Fibroblast of lung (primary cell): ENCODE measurements around the gene TRIM65. TPM values are rescaled to one million over a fixed set of nuclear protein-coding genes. Genes with fewer than 3 reads are reported as not detected.

Source experiments
- DNase-seq, 2 donors: peaks; one replicate each; pipeline versions ENCODE4 v3.0.0 to v3.0.0-alpha.2; 2010; ENCODE audit warnings: low read depth in 2 of 2
- H2AFZ ChIP-seq: 2 replicates; pipeline ENCODE4 v1.5.1; 2012; ENCODE audit warnings: low read length, control low read depth, inconsistent platforms
- H3K27ac ChIP-seq: 2 replicates; pipeline ENCODE4 v1.5.1; 2011; ENCODE audit warnings: low read length, control low read depth; ENCODE audit not compliant: insufficient read depth
- H3K27me3 ChIP-seq: 2 replicates; pipeline ENCODE4 v1.5.1; 2011; ENCODE audit warnings: mild to moderate bottlenecking, low read length; ENCODE audit not compliant: control insufficient read depth, insufficient read depth
- H3K36me3 ChIP-seq: 2 replicates; pipeline ENCODE4 v1.5.1; 2011; ENCODE audit warnings: low read length; ENCODE audit not compliant: control insufficient read depth, insufficient read depth
- H3K4me1 ChIP-seq: 2 replicates; pipeline ENCODE4 v1.5.1; 2011; ENCODE audit warnings: low read length; ENCODE audit not compliant: control insufficient read depth, insufficient read depth; ENCODE audit errors: extremely low read depth
- H3K4me2 ChIP-seq: 2 replicates; pipeline ENCODE4 v1.5.1; 2011; ENCODE audit warnings: low read length, control low read depth; ENCODE audit not compliant: insufficient read depth; ENCODE audit errors: extremely low read depth
- H3K4me3 ChIP-seq, 4 experiments: fragments of 200-600 bp in 1 of 4; sonication (generic) in 1 of 4; replicated peaks in 1 of 4; 2 replicates each; pipeline ENCODE4 v1.5.1; 2011 to 2016; ENCODE audit warnings: low read length in 4 of 4, low read depth in 3 of 4, mild to moderate bottlenecking in 3 of 4, control low read depth in 2 of 4, inconsistent platforms in 1 of 4, mixed read lengths in 1 of 4; ENCODE audit not compliant: insufficient read depth in 1 of 4; ENCODE audit errors: control extremely low read depth in 1 of 4
- H3K79me2 ChIP-seq: 2 replicates; pipeline ENCODE4 v1.5.1; 2012; ENCODE audit warnings: mild to moderate bottlenecking, low read length, inconsistent platforms; ENCODE audit not compliant: control insufficient read depth, insufficient read depth
- H3K9ac ChIP-seq: 2 replicates; pipeline ENCODE4 v1.5.1; 2011; ENCODE audit warnings: mild to moderate bottlenecking, low read length, control low read depth; ENCODE audit not compliant: insufficient read depth
- H3K9me3 ChIP-seq: 2 replicates; pipeline ENCODE4 v1.5.1; 2012; ENCODE audit warnings: low read depth, low read length; ENCODE audit not compliant: control insufficient read depth, insufficient read depth
- H4K20me1 ChIP-seq: 2 replicates; pipeline ENCODE4 v1.5.1; 2011; ENCODE audit warnings: low read length; ENCODE audit not compliant: control insufficient read depth, insufficient read depth; ENCODE audit errors: extremely low read depth
- EZH2 ChIP-seq: IDR thresholded peaks from 2 replicates; pipeline ENCODE4 v1.5.1; 2012; ENCODE audit warnings: low read length, control low read depth, mild to moderate bottlenecking; ENCODE audit errors: missing control alignments
- polyA plus RNA-seq, 2 donors: library from polyadenylated mRNA; depleted of rRNA in 1 of 2; stranded (reverse) in 1 of 2; unstranded in 1 of 2; fragments of >200 nt; gene quantifications; 2 replicates each; pipeline ENCODE4 v1.2.1, GENCODE V29; 2011 to 2012; ENCODE audit warnings: missing spikeins in 1 of 2
- total RNA-seq: library from RNA; depleted of rRNA; stranded (reverse); fragments of >200 nt; gene quantifications from 2 replicates; pipeline ENCODE4 v1.2.1, GENCODE V29; 2014
- TF ChIP-seq, protein P1 (sequence below), 2 donors: IDR thresholded peaks in 1 of 2; conservative IDR thresholded peaks in 1 of 2; 1 replicate in 1 of 2; 2 replicates in 1 of 2; pipeline ENCODE4 v1.5.1; 2011 to 2012; ENCODE audit warnings: low read length in 2 of 2, control low read depth in 1 of 2, inconsistent platforms in 1 of 2, low read depth in 1 of 2, mild to moderate bottlenecking in 1 of 2

Gene TRIM65
- total and polyA plus RNA-seq, 2 donors (not counting 1 experiment from before 2014, with no cell fraction given): 4.3 to 17.2 TPM

DNA sequence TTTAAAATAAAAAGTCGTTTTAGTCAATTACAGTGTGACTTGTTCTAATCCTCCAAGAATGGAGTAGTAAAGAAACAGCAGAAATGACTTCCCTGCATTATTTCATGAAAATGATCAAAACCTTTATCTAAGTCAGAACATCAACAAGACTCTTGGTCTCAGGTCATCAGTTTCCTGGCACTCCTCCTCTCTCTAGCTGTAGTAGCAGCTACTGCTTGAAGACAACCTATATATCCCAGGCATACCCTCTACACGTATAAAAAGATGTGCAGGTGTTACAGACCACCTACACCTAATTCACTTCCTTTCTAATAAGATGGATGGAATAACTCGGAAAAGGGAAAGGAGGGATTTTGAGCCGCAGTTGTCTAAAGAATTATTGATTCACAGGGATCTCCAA lies 45.7 kb upstream of the TRIM65 start:
- H3K27me3 ChIP-seq: no peaks in the 10 kb centered on the region
- peaks cover 2% of the 10 kb centered on the region for H3K36me3 ChIP-seq
- H3K27ac ChIP-seq: no peak overlapping the region
- no peak overlapping the region for H2AFZ ChIP-seq
- no peaks in the 10 kb centered on the region for H3K9me3 ChIP-seq
- no peak for DNase-seq
- H3K79me2 ChIP-seq: no peaks in the 10 kb centered on the region
- H3K4me1 ChIP-seq: no peaks in the 10 kb centered on the region
- no peak overlapping the region for H3K4me3 ChIP-seq
- no peak for TF ChIP-seq EZH2
- TF ChIP-seq, protein P1, sequence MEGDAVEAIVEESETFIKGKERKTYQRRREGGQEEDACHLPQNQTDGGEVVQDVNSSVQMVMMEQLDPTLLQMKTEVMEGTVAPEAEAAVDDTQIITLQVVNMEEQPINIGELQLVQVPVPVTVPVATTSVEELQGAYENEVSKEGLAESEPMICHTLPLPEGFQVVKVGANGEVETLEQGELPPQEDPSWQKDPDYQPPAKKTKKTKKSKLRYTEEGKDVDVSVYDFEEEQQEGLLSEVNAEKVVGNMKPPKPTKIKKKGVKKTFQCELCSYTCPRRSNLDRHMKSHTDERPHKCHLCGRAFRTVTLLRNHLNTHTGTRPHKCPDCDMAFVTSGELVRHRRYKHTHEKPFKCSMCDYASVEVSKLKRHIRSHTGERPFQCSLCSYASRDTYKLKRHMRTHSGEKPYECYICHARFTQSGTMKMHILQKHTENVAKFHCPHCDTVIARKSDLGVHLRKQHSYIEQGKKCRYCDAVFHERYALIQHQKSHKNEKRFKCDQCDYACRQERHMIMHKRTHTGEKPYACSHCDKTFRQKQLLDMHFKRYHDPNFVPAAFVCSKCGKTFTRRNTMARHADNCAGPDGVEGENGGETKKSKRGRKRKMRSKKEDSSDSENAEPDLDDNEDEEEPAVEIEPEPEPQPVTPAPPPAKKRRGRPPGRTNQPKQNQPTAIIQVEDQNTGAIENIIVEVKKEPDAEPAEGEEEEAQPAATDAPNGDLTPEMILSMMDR (conservative IDR thresholded peaks at IDR 0.05 in 1 of 2, IDR thresholded peaks at IDR 0.05 in 1 of 2; ENCODE audit: low read depth in 1 of 2, low read length in 2 of 2): no peak
- H3K4me2 ChIP-seq: no peak overlapping the region
- H3K9ac ChIP-seq: no peak overlapping the region
- no peaks in the 10 kb centered on the region for H4K20me1 ChIP-seq

- Histone ChIP-seq H4K20me1 (no peaks in the 10 kb centered on the region), H3K27me3 (no peaks in the 10 kb centered on the region), H3K79me2 (no peaks in the 10 kb centered on the region), H2AFZ (peak overlapping the region; percentile 41), H3K4me3 (peak overlapping the region; percentile 16 to 78 (median 42)), H3K27ac (peak overlapping the region; percentile 54), H3K9me3 (no peaks in the 10 kb centered on the region), H3K36me3 (peaks cover 2% of the 10 kb centered on the region), H3K4me1 (no peaks in the 10 kb centered on the region), H3K4me2 (peak overlapping the region; percentile 73), H3K9ac (no peak overlapping the region)
- no peak for DNase-seq
- TF ChIP-seq, protein P1 (conservative IDR thresholded peaks at IDR 0.05 in 1 of 2, IDR thresholded peaks at IDR 0.05 in 1 of 2; ENCODE audit: low read depth in 1 of 2, low read length in 2 of 2): no peak
- no peak for TF ChIP-seq EZH2
These were observed 44.7 kb upstream of the TRIM65 start for GRCh38 chr17:75941442-75941819.

DNA sequence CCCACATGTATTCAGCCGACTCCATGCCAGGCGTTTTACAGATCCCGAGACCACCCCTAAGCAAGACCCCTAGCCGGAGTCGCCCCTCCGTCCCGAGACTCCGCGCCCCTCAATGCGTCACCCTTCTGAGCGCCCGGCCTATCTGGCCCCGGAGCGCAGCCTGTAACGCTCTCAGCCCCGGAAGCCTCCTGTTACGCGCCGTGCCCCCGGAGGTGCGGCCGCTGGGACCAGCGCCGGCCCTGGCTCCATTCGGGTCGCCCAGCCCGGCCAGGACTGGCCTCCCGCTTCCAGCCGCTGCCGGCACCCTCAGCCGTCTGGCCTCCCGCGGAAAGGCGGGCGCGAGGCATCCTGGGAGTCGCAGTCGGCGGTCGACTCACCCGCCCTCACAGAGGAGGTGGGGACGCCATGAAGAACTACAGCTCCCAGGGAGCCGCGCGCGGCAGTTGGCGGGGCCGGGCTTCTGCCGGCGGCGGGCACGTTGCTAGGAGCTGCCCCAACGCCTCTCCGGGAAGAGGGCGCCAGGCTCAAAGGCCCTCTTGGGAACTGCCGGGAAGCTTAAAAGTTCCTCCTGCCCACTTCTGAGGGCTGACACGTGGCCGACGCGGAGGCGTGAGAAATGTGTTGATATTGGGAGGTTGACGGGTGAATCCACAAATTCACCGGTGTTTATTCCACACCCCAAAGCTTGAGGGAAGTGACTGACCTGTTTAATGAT lies 44.1 kb upstream of the TRIM65 start, which contains the start of gene FBF1:
TSS of gene FBF1 (minus strand) at position 316 of the 715 bp plus-strand sequence. CDS start 2,893 bp downstream, outside the sequence.
- TF ChIP-seq, protein P1 (conservative IDR thresholded peaks at IDR 0.05 in 1 of 2, IDR thresholded peaks at IDR 0.05 in 1 of 2; ENCODE audit: low read depth in 1 of 2, low read length in 2 of 2): no peak
- no peak for TF ChIP-seq EZH2
- Histone ChIP-seq H3K9ac (peak within 1 kb of the TSS; percentile 70), H3K79me2 (no peaks in the 10 kb centered on the region), H3K27me3 (no peaks in the 10 kb centered on the region), H3K36me3 (no peaks in the 10 kb centered on the region), H4K20me1 (no peaks in the 10 kb centered on the region), H3K4me3 (peak within 1 kb of the TSS; percentile 55 to 78 (median 65)), H3K4me1 (no peaks in the 10 kb centered on the region), H3K4me2 (peak within 1 kb of the TSS; percentile 86), H2AFZ (peak within 1 kb of the TSS; percentile 67), H3K9me3 (no peaks in the 10 kb centered on the region), H3K27ac (peak within 1 kb of the TSS; percentile 54)
- peak; percentile 91 to 93 for DNase-seq
